ENCODE data around the gene CADPS. TPM values are rescaled to one million over a fixed set of nuclear protein-coding genes. Genes with fewer than 3 reads are reported as not detected.
A peak's percentile ranks its signal among the peaks of the same experiment; 100 is the strongest.

CADPS gene
- polyA plus RNA-seq, 1 experiment = 0.12 TPM

GRCh38 chr3:62631488-62631887 is 243.7 kb downstream of the CADPS start:
- ChIA-PET CTCF (interaction anchor here (1.4 kb wide), 1 partner anchor 9 kb away, joined by 4 read pairs; no protein-coding TSS in a partner anchor), POLR2A (no interaction called here)
- peaks cover 2% of the 10 kb centered on the region for H3K27me3 ChIP-seq (ENCODE audit: control insufficient read depth, insufficient read depth, low read length)
- TF ChIP-seq CTCF (IDR thresholded peaks at IDR 0.05; ENCODE audit: low read depth, low read length) = no peak
- no peak for DNase-seq (ENCODE audit: low read depth, low spot score)
- H3K4me3 ChIP-seq (ENCODE audit: low read depth, low read length) = no peak overlapping the region
- no peak overlapping the region for H3K27ac ChIP-seq (ENCODE audit: low read depth, low read length)
- no peaks in the 10 kb centered on the region for H3K9me3 ChIP-seq (ENCODE audit: control insufficient read depth, insufficient read depth, low read length)

- DNase-seq (ENCODE audit: low read depth, low spot score) = no peak
Measured at GRCh38 chr3:62630664-62631063, 244.6 kb downstream of the CADPS start.

GRCh38 chr3:62625268-62625667 is 249.9 kb downstream of the CADPS start:
- POLR2A ChIA-PET = no interaction called here
- Histone ChIP-seq H3K9me3 (ENCODE audit: control insufficient read depth, insufficient read depth, low read length) (no peaks in the 10 kb centered on the region), H3K27ac (ENCODE audit: low read depth, low read length) (no peak overlapping the region), H3K27me3 (ENCODE audit: control insufficient read depth, insufficient read depth, low read length) (peaks cover 7% of the 10 kb centered on the region), H3K4me3 (ENCODE audit: low read depth, low read length) (no peak overlapping the region)
- no peak for DNase-seq (ENCODE audit: low read depth, low spot score)
- no peak for TF ChIP-seq CTCF (IDR thresholded peaks at IDR 0.05; ENCODE audit: low read depth, low read length)
- CTCF ChIA-PET = no interaction called here

More at GRCh38 chr3:62630664-62631063, 244.6 kb downstream of the CADPS start:
- H3K27me3 ChIP-seq (ENCODE audit: control insufficient read depth, insufficient read depth, low read length) = peaks cover 2% of the 10 kb centered on the region
- CTCF ChIA-PET = interaction anchor here (1.4 kb wide), 1 partner anchor 8 kb away, joined by 4 read pairs; no protein-coding TSS in a partner anchor
- POLR2A ChIA-PET = no interaction called here
- no peak overlapping the region for H3K27ac ChIP-seq (ENCODE audit: low read depth, low read length)
- no peaks in the 10 kb centered on the region for H3K9me3 ChIP-seq (ENCODE audit: control insufficient read depth, insufficient read depth, low read length)
- TF ChIP-seq CTCF (IDR thresholded peaks at IDR 0.05; ENCODE audit: low read depth, low read length) = no peak
- H3K4me3 ChIP-seq (ENCODE audit: low read depth, low read length) = no peak overlapping the region

GRCh38 chr3:62624185-62624584 is 251.0 kb downstream of the CADPS start:
- no peak for DNase-seq (ENCODE audit: low read depth, low spot score)
- H3K27ac ChIP-seq (ENCODE audit: low read depth, low read length) = no peak overlapping the region
- CTCF ChIA-PET = interaction anchor here (0.6 to 4.2 kb wide), 7 partner anchors 13 to 709 kb away, joined by 3 to 34 read pairs (median 17); no protein-coding TSS in a partner anchor
- H3K27me3 ChIP-seq (ENCODE audit: control insufficient read depth, insufficient read depth, low read length) = peaks cover 7% of the 10 kb centered on the region
- no peak for TF ChIP-seq CTCF (IDR thresholded peaks at IDR 0.05; ENCODE audit: low read depth, low read length)
- H3K4me3 ChIP-seq (ENCODE audit: low read depth, low read length) = no peak overlapping the region
- POLR2A ChIA-PET = no interaction called here
- no peaks in the 10 kb centered on the region for H3K9me3 ChIP-seq (ENCODE audit: control insufficient read depth, insufficient read depth, low read length)

GRCh38 chr3:62622553-62623174 is 252.6 kb downstream of the CADPS start:
- DNase-seq (ENCODE audit: low read depth, low spot score) = peak; percentile 32
- no peak overlapping the region for H3K4me3 ChIP-seq (ENCODE audit: low read depth, low read length)
- POLR2A ChIA-PET = no interaction called here
- no peaks in the 10 kb centered on the region for H3K9me3 ChIP-seq (ENCODE audit: control insufficient read depth, insufficient read depth, low read length)
- CTCF ChIA-PET = interaction anchor here (0.6 to 4.2 kb wide), 34 partner anchors 8 to 727 kb away, joined by 3 to 34 read pairs (median 5); no protein-coding TSS in a partner anchor
- H3K27me3 ChIP-seq (ENCODE audit: control insufficient read depth, insufficient read depth, low read length) = peaks cover 7% of the 10 kb centered on the region
- no peak overlapping the region for H3K27ac ChIP-seq (ENCODE audit: low read depth, low read length)
- peak; percentile 77 for TF ChIP-seq CTCF (IDR thresholded peaks at IDR 0.05; ENCODE audit: low read depth, low read length)
